ENCODE measurements around the gene TXNDC8. TPM values are rescaled to one million over a fixed set of nuclear protein-coding genes. Genes with fewer than 3 reads are reported as not detected.

TXNDC8 gene
- total RNA-seq, 1 donor from 2014 or later: not detected

DNA sequence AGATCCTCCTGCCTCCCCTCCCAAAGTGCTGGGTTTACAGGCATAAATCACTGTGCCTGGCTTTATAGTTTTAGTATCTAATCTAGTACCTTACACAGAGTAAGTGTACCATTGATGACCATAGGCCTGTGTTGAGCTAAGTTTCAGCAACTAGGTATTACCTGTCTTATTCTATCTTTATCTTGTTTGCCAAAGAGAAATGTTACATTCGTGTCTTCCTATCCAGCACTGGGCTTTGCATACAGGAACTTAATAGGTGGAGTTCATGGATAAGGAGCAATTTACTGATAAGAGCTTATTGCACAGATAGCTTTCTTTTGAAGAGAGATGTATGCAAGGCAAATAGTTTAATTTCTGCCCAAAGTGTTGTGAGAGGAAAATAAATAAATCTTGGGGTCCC lies 30.5 kb downstream of the TXNDC8 start:
- no peak for DNase-seq (ENCODE audit: extremely low spot score in 2 of 2)
- H3K27me3 ChIP-seq: no peaks in the 10 kb centered on the region
- H3K4me1 ChIP-seq: no peaks in the 10 kb centered on the region
- no peaks in the 10 kb centered on the region for H3K36me3 ChIP-seq
- no peaks in the 10 kb centered on the region for H3K9me3 ChIP-seq
- no peak overlapping the region for H3K4me3 ChIP-seq
- no peak overlapping the region for H3K27ac ChIP-seq
- intact Hi-C loops (cut with DNase I): no loop called here
- TF ChIP-seq CTCF (IDR thresholded peaks at IDR 0.05) (no peak), POLR2AphosphoS5 (IDR thresholded peaks at IDR 0.05; ENCODE audit: insufficient read depth in 1 of 2, low read depth in 1 of 2) (no peak), POLR2A (IDR thresholded peaks at IDR 0.05) (no peak)

GRCh38 chr9:110303133-110303532 lies 34.5 kb downstream of the TXNDC8 start:
- Histone ChIP-seq H3K27ac (no peak overlapping the region), H3K4me1 (no peaks in the 10 kb centered on the region), H3K27me3 (no peaks in the 10 kb centered on the region), H3K36me3 (no peaks in the 10 kb centered on the region), H3K4me3 (no peak overlapping the region), H3K9me3 (no peaks in the 10 kb centered on the region)
- intact Hi-C loops (cut with DNase I): no loop called here
- no peak for TF ChIP-seq CTCF (IDR thresholded peaks at IDR 0.05)
- TF ChIP-seq POLR2AphosphoS5 (IDR thresholded peaks at IDR 0.05; ENCODE audit: insufficient read depth in 1 of 2, low read depth in 1 of 2): no peak
- TF ChIP-seq POLR2A (IDR thresholded peaks at IDR 0.05): no peak
- no peak for DNase-seq (ENCODE audit: extremely low spot score in 2 of 2)

GRCh38 chr9:110298043-110298605 lies 39.5 kb downstream of the TXNDC8 start:
- no peaks in the 10 kb centered on the region for H3K36me3 ChIP-seq
- intact Hi-C loops (cut with DNase I): no loop called here
- H3K4me1 ChIP-seq: no peaks in the 10 kb centered on the region
- no peak for DNase-seq (ENCODE audit: extremely low spot score in 2 of 2)
- TF ChIP-seq CTCF (IDR thresholded peaks at IDR 0.05) (no peak), POLR2A (IDR thresholded peaks at IDR 0.05) (no peak), POLR2AphosphoS5 (IDR thresholded peaks at IDR 0.05; ENCODE audit: insufficient read depth in 1 of 2, low read depth in 1 of 2) (no peak)
- H3K4me3 ChIP-seq: no peak overlapping the region
- no peaks in the 10 kb centered on the region for H3K27me3 ChIP-seq
- H3K9me3 ChIP-seq: no peaks in the 10 kb centered on the region
- no peak overlapping the region for H3K27ac ChIP-seq

GRCh38 chr9:110293248-110293647 lies 44.4 kb downstream of the TXNDC8 start:
- no peaks in the 10 kb centered on the region for H3K4me1 ChIP-seq
- no peaks in the 10 kb centered on the region for H3K36me3 ChIP-seq
- no peak overlapping the region for H3K4me3 ChIP-seq
- no peaks in the 10 kb centered on the region for H3K27me3 ChIP-seq
- H3K9me3 ChIP-seq: no peaks in the 10 kb centered on the region
- DNase-seq (ENCODE audit: extremely low spot score in 2 of 2): no peak
- intact Hi-C loops (cut with DNase I): no loop called here
- no peak for TF ChIP-seq POLR2AphosphoS5 (IDR thresholded peaks at IDR 0.05; ENCODE audit: insufficient read depth in 1 of 2, low read depth in 1 of 2)
- H3K27ac ChIP-seq: no peak overlapping the region

GRCh38 chr9:110291921-110292557 lies 45.6 kb downstream of the TXNDC8 start:
- no peak for TF ChIP-seq POLR2AphosphoS5 (IDR thresholded peaks at IDR 0.05; ENCODE audit: insufficient read depth in 1 of 2, low read depth in 1 of 2)
- no peak for TF ChIP-seq POLR2A (IDR thresholded peaks at IDR 0.05)
- TF ChIP-seq CTCF (IDR thresholded peaks at IDR 0.05): no peak
- no peaks in the 10 kb centered on the region for H3K27me3 ChIP-seq
- DNase-seq (ENCODE audit: extremely low spot score in 2 of 2): no peak
- H3K4me1 ChIP-seq: no peaks in the 10 kb centered on the region
- no peaks in the 10 kb centered on the region for H3K9me3 ChIP-seq
- H3K36me3 ChIP-seq: no peaks in the 10 kb centered on the region
- intact Hi-C loops (cut with DNase I): no loop called here
- no peak overlapping the region for H3K4me3 ChIP-seq
- H3K27ac ChIP-seq: no peak overlapping the region

All from vagina (tissue), 2 donors.